Osteocyte (in vitro differentiated cells): Measurements from ENCODE around the gene SLC24A5. TPM values are rescaled to one million over a fixed set of nuclear protein-coding genes. Genes with fewer than 3 reads are reported as not detected.

Experiments used
- DNase-seq: peaks from one replicate; pipeline ENCODE4 v3.0.0; 2021; ENCODE audit warnings: mixed read lengths; ENCODE audit not compliant: unreplicated experiment; ENCODE audit errors: extremely low spot score
- H3K27ac Mint-ChIP-seq: one replicate; pipeline ENCODE4 v1.8.0; 2021; ENCODE audit warnings: mild to moderate bottlenecking, mixed read lengths; ENCODE audit not compliant: unreplicated experiment
- H3K27me3 Mint-ChIP-seq: one replicate; pipeline ENCODE4 v1.8.0; 2021; ENCODE audit warnings: mixed read lengths; ENCODE audit not compliant: unreplicated experiment
- H3K36me3 Mint-ChIP-seq: one replicate; pipeline ENCODE4 v1.8.0; 2021; ENCODE audit warnings: mixed read lengths; ENCODE audit not compliant: unreplicated experiment
- H3K4me1 Mint-ChIP-seq: one replicate; pipeline ENCODE4 v1.8.0; 2021; ENCODE audit warnings: mixed read lengths; ENCODE audit not compliant: unreplicated experiment
- H3K4me3 Mint-ChIP-seq: one replicate; pipeline ENCODE4 v1.8.0; 2021; ENCODE audit warnings: mild to moderate bottlenecking, moderate library complexity, mixed read lengths; ENCODE audit not compliant: unreplicated experiment
- H3K9me3 Mint-ChIP-seq: one replicate; pipeline ENCODE4 v1.8.0; 2021; ENCODE audit warnings: mixed read lengths; ENCODE audit not compliant: unreplicated experiment
- total RNA-seq: library from RNA; stranded (reverse); gene quantifications from 2 replicates; pipeline ENCODE4 v1.2.1, GENCODE V29; 2021
- TF ChIP-seq, protein P1 (sequence below): fragments of 200-600 bp; sonication (generic); IDR thresholded peaks from 2 replicates; pipeline ENCODE4 v1.5.0; 2021; ENCODE audit warnings: antibody characterized with exemption, mild to moderate bottlenecking, moderate library complexity

The SLC24A5 gene
- total RNA-seq, 1 donor from 2014 or later = not detected

- Mint-ChIP-seq H3K4me1 (peaks cover 14% of the 10 kb centered on the region), H3K27ac (peak overlapping the region; percentile 86), H3K27me3 (peaks cover 6% of the 10 kb centered on the region), H3K9me3 (peaks cover 14% of the 10 kb centered on the region), H3K36me3 (peaks cover 7% of the 10 kb centered on the region), H3K4me3 (peak overlapping the region; percentile 83)
- no peak for DNase-seq
- TF ChIP-seq, protein P1, sequence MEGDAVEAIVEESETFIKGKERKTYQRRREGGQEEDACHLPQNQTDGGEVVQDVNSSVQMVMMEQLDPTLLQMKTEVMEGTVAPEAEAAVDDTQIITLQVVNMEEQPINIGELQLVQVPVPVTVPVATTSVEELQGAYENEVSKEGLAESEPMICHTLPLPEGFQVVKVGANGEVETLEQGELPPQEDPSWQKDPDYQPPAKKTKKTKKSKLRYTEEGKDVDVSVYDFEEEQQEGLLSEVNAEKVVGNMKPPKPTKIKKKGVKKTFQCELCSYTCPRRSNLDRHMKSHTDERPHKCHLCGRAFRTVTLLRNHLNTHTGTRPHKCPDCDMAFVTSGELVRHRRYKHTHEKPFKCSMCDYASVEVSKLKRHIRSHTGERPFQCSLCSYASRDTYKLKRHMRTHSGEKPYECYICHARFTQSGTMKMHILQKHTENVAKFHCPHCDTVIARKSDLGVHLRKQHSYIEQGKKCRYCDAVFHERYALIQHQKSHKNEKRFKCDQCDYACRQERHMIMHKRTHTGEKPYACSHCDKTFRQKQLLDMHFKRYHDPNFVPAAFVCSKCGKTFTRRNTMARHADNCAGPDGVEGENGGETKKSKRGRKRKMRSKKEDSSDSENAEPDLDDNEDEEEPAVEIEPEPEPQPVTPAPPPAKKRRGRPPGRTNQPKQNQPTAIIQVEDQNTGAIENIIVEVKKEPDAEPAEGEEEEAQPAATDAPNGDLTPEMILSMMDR = no peak
Observed at GRCh38 chr15:48177383-48177765, 56.6 kb downstream of the SLC24A5 start.

GRCh38 chr15:48177766-48178647 is 57.2 kb downstream of the SLC24A5 start, which contains the start of gene MYEF2:
Gene MYEF2, minus strand, starts transcription at chr15:48178295. Its CDS starts 58 bp downstream, at chr15:48178237.
- H3K4me3 Mint-ChIP-seq = peak within 1 kb of the TSS; percentile 83
- peaks cover 11% of the 10 kb centered on the region for H3K27me3 Mint-ChIP-seq
- peak; percentile 94 for DNase-seq
- TF ChIP-seq, protein P1 = no peak
- peaks cover 14% of the 10 kb centered on the region for H3K4me1 Mint-ChIP-seq
- peaks cover 3% of the 10 kb centered on the region for H3K36me3 Mint-ChIP-seq
- peaks cover 7% of the 10 kb centered on the region for H3K9me3 Mint-ChIP-seq
- H3K27ac Mint-ChIP-seq = peak within 1 kb of the TSS; percentile 86

DNA sequence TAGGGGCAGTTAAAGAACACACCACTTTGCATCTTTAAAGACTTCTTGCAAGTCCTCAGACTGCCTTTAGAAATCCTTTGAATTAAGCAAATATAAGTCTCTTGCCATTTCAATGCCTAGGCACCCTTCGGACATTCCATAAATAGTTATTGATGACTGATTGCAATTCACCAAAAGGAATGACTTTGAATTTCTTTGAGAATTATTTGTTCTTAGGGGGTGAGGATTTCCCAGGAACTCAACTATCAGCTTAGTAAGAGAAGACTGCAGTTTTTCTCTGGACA is 57.8 kb downstream of the SLC24A5 start:
- Mint-ChIP-seq H3K27ac (no peak overlapping the region), H3K27me3 (peaks cover 16% of the 10 kb centered on the region), H3K36me3 (peaks cover 2% of the 10 kb centered on the region), H3K9me3 (peaks cover 4% of the 10 kb centered on the region), H3K4me3 (peak overlapping the region; percentile 44), H3K4me1 (peaks cover 14% of the 10 kb centered on the region)
- TF ChIP-seq, protein P1 = no peak
- DNase-seq = no peak

DNA sequence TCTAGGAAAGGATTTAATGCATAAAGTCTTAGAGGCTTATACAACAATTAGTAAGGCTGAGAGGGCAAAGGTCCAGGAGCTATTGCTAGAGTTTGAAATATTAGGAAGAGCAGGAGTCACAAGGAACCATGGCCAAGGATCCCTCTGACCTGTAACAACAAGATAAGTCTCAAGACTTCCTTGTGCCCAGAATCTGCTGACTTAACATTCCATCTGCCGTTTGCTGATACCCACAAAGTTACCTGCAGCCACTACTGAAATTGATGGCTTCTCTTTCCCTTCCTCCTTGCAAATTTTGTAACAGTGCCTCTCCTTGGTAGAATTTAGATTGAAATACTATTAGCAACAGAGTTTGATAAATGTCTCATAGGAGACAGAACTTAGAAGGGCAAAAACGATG is 62.0 kb downstream of the SLC24A5 start:
- no peaks in the 10 kb centered on the region for H3K36me3 Mint-ChIP-seq
- no peak overlapping the region for H3K27ac Mint-ChIP-seq
- H3K27me3 Mint-ChIP-seq = peaks cover 46% of the 10 kb centered on the region
- no peaks in the 10 kb centered on the region for H3K4me1 Mint-ChIP-seq
- DNase-seq = no peak
- H3K9me3 Mint-ChIP-seq = no peaks in the 10 kb centered on the region
- TF ChIP-seq, protein P1 = no peak
- H3K4me3 Mint-ChIP-seq = no peak overlapping the region

DNA sequence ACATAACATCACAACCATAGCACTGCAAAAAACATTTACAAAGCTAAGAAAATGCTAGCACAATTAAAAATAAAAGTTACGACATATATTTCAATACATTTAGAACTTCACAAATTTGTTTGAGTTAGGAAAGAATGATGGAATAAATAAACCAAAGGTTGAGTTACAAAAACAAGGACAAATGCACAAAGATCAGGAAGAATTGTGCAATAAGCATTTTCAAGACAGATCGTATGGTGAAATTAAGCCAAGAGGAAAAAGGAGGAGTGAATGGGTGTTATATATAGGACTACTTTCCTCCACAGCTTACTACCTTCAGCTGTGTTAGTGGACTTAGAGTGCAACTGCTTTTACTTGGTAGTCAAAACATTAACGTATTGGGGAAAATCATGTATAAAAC is 64.7 kb downstream of the SLC24A5 start:
- no peak for DNase-seq
- Mint-ChIP-seq H3K27ac (no peak overlapping the region), H3K4me1 (no peaks in the 10 kb centered on the region), H3K36me3 (no peaks in the 10 kb centered on the region), H3K4me3 (no peak overlapping the region), H3K9me3 (no peaks in the 10 kb centered on the region), H3K27me3 (peaks cover 54% of the 10 kb centered on the region)
- TF ChIP-seq, protein P1 = no peak
